Measurements from ENCODE around the gene IL10RB. TPM values are rescaled to one million over a fixed set of nuclear protein-coding genes. Genes with fewer than 3 reads are reported as not detected.

The IL10RB gene
- total and polyA plus RNA-seq, 10 of the 15 experiments (the other 5 are each of a cell fraction or from before 2014, with no cell fraction given): 15.0 to 55.1 (median 34.9) TPM

DNA sequence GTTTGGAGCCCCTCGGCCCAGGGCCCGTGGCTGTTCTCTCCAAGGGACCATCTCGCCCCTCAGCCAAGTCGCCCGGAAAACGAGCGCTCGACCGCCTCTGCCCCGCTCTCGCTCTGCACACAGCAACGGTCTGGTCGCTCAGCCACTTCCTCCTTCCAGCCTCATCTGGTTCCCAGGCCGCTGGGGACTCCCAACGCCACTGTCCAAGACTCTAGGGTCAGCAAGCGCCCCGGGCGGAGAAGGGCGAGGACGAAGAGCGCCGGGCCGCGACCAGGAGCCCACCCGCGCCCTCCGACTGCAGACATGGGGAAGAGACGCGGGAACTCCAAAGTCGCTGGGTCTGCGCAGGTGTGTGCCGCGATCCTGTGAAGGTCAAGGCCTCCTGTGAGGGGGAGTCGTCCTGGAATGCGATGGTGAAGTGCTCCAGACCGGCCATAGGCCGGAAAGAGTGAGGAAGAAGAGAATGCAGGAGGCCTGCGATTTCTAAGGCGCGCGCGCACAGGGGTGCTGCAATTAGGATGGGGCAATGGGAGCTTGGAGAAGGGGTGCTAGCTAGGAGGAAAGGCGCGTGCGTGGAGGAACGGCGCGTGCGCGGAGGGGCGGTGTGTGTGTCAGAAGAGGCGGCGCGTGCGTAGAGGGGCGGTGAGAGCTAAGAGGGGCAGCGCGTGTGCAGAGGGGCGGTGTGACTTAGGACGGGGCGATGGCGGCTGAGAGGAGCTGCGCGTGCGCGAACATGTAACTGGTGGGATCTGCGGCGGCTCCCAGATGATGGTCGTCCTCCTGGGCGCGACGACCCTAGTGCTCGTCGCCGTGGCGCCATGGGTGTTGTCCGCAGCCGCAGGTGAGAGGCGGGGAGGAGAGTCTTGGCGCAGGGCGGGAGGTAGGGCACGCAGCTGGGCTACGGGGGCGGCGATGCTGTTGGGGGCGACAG lies 58.4 kb downstream of the IL10RB start, which contains the start of gene IFNAR1:
IFNAR1 (plus strand) TSS at position 680 of the 931 bp plus-strand sequence; CDS start at position 766, 86 bp downstream.
- peak within 1 kb of the TSS; percentile 98 for H3K9ac ChIP-seq (ENCODE audit: control insufficient read depth, insufficient read depth, low read length)
- ChIA-PET POLR2A (interaction anchor here (0.5 to 2.0 kb wide), 23 partner anchors 15 to 770 kb away, joined by 3 to 16 read pairs (median 4); partner anchors contain the start of gene IL10RB), SMC1A (ENCODE audit: uncharacterized antibody, unreplicated experiment) (interaction anchor here (0.6 to 2.4 kb wide), 24 partner anchors 11 to 264 kb away, joined by 3 to 19 read pairs (median 5); partner anchors contain the start of genes DONSON and IL10RB), RAD21 (ENCODE audit: unreplicated experiment) (interaction anchor here (0.6 to 2.4 kb wide), 32 partner anchors 10 to 553 kb away, joined by 3 to 39 read pairs (median 5); partner anchors contain the start of genes IL10RB and PAXBP1), CTCF (interaction anchor here (0.8 to 2.2 kb wide), 15 partner anchors 12 to 128 kb away, joined by 3 to 20 read pairs (median 4); no protein-coding TSS in a partner anchor)
- intact Hi-C loops (cut with micrococcal nuclease; ENCODE audit: unreplicated experiment): loop anchor here (1.0 to 5.0 kb wide), 2 partner anchors 37 to 57 kb away; partner anchors contain the start of gene IL10RB
- H4K20me1 ChIP-seq (ENCODE audit: control insufficient read depth, insufficient read depth): no peaks in the 10 kb centered on the region
- H3K27ac ChIP-seq (ENCODE audit: control insufficient read depth, insufficient read depth): peak within 1 kb of the TSS; percentile 97
- peaks cover 47% of the 10 kb centered on the region for H3K79me2 ChIP-seq (ENCODE audit: control insufficient read depth, insufficient read depth, low read length)
- DNase-seq (ENCODE audit: low read depth, low spot score) (peak; percentile 91), FAIRE-seq (peak; percentile 83), ATAC-seq (peak; percentile 91)
- in situ Hi-C loops (cut with MboI): no loop called here
- peak within 1 kb of the TSS; percentile 85 for H3K4me3 ChIP-seq
- no peaks in the 10 kb centered on the region for H3K9me3 ChIP-seq (replicated peaks; ENCODE audit: control insufficient read depth, insufficient read depth, low read length)
- BruUV-seq (replicated peaks): TSS peak; percentile 98
- H3K27me3 ChIP-seq (replicated peaks in 1 of 2; ENCODE audit: control insufficient read depth in 2 of 2, insufficient read depth in 2 of 2, low read length in 1 of 2): no peaks in the 10 kb centered on the region
- WGBS (ENCODE audit: insufficient coverage, insufficient replicate concordance, low lambda C conversion rate, missing lambda C conversion rate): under 1% methylated on average over 86 of the region's 86 CpGs
- H3K4me2 ChIP-seq (ENCODE audit: control insufficient read depth, insufficient read depth): peak within 1 kb of the TSS; percentile 79
- peak within 1 kb of the TSS; percentile 94 for H2AFZ ChIP-seq (ENCODE audit: control insufficient read depth, low read depth, low read length)
- peaks cover 4% of the 10 kb centered on the region; the same call in 1 of the 2 replicates for H3K4me1 ChIP-seq (ENCODE audit: control insufficient read depth, insufficient read depth, low read length)
- H3K36me3 ChIP-seq (ENCODE audit: control insufficient read depth in 2 of 2, insufficient read depth in 2 of 2, low read length in 1 of 2): no peaks in the 10 kb centered on the region
- TF ChIP-seq, protein P1, sequence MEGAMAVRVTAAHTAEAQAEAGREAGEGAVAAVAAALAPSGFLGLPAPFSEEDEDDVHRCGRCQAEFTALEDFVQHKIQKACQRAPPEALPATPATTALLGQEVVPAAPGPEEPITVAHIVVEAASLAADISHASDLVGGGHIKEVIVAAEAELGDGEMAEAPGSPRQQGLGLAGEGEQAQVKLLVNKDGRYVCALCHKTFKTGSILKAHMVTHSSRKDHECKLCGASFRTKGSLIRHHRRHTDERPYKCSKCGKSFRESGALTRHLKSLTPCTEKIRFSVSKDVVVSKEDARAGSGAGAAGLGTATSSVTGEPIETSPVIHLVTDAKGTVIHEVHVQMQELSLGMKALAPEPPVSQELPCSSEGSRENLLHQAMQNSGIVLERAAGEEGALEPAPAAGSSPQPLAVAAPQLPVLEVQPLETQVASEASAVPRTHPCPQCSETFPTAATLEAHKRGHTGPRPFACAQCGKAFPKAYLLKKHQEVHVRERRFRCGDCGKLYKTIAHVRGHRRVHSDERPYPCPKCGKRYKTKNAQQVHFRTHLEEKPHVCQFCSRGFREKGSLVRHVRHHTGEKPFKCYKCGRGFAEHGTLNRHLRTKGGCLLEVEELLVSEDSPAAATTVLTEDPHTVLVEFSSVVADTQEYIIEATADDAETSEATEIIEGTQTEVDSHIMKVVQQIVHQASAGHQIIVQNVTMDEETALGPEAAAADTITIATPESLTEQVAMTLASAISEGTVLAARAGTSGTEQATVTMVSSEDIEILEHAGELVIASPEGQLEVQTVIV (IDR thresholded peaks at IDR 0.05; ENCODE audit: borderline replicate concordance, partially characterized antibody): no peak
- TF ChIP-seq IKZF2 (IDR thresholded peaks at IDR 0.05) (peak; percentile 97), KLF5 (IDR thresholded peaks at IDR 0.05; ENCODE audit: partially characterized antibody) (peak; percentile 46), BCL11A (IDR thresholded peaks at IDR 0.05; ENCODE audit: low read depth, low read length) (0 out of 2 replicates have a peak, but pooled peaks have one; percentile 19), SMC3 (IDR thresholded peaks at IDR 0.05; ENCODE audit: borderline replicate concordance, low read length) (no peak), NBN (IDR thresholded peaks at IDR 0.05) (peak; percentile 80), NR2F1 (conservative IDR thresholded peaks at IDR 0.05) (peak; percentile 76), RELA (IDR thresholded peaks at IDR 0.05; ENCODE audit: borderline replicate concordance, partially characterized antibody) (no peak), BRCA1 (IDR thresholded peaks at IDR 0.05; ENCODE audit: low read depth, low read length) (no peak), CBFB (IDR thresholded peaks at IDR 0.05; ENCODE audit: low read depth) (0 out of 2 replicates have a peak, but pooled peaks have one; percentile 55), PAX8 (IDR thresholded peaks at IDR 0.05) (no peak), ZBED1 (IDR thresholded peaks at IDR 0.05; ENCODE audit: borderline replicate concordance) (no peak), HDGF (IDR thresholded peaks at IDR 0.05) (peak; percentile 97), DPF2 (IDR thresholded peaks at IDR 0.05) (peak; percentile 84), PML (IDR thresholded peaks at IDR 0.05; ENCODE audit: low read length) (peak; percentile 69), MEF2B (IDR thresholded peaks at IDR 0.05; ENCODE audit: partially characterized antibody, poor library complexity, severe bottlenecking) (peak; percentile 63), TARDBP (IDR thresholded peaks at IDR 0.05; ENCODE audit: borderline replicate concordance) (no peak)
- TF ChIP-seq, protein P2, sequence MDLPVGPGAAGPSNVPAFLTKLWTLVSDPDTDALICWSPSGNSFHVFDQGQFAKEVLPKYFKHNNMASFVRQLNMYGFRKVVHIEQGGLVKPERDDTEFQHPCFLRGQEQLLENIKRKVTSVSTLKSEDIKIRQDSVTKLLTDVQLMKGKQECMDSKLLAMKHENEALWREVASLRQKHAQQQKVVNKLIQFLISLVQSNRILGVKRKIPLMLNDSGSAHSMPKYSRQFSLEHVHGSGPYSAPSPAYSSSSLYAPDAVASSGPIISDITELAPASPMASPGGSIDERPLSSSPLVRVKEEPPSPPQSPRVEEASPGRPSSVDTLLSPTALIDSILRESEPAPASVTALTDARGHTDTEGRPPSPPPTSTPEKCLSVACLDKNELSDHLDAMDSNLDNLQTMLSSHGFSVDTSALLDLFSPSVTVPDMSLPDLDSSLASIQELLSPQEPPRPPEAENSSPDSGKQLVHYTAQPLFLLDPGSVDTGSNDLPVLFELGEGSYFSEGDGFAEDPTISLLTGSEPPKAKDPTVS (IDR thresholded peaks at IDR 0.05; ENCODE audit: low read depth, low read length): no peak
